K562 (cell line): ENCODE results near the gene SP6. TPM values are rescaled to one million over a fixed set of nuclear protein-coding genes. Genes with fewer than 3 reads are reported as not detected.

ENCODE experiments used
- ATAC-seq: fragments of 200-7000 bp; cut with Tn5 transposase; 3 replicates; pipeline ENCODE4 v1.9.1; 2020; ENCODE audit warnings: moderate library complexity
- BruUV-seq: library from RNA; stranded (reverse); fragments of 400-500 nt; replicated peaks from 2 replicates; lab custom pipeline; 2021; lab: Mats Ljungman, UMichigan
- CTCF ChIA-PET: fragments of 300-600 bp; formaldehyde crosslinking; extraction: SDS; loops from one replicate; lab custom pipeline; 2021; ENCODE audit warnings: low intra/inter-chr PET ratio; lab: Yijun Ruan, JAX
- POLR2A ChIA-PET: fragments of 300-600, 350-650 bp; sonication (Branson Sonifier 250); formaldehyde crosslinking; extraction: SDS; loops from one replicate; lab custom pipeline; 2021; ENCODE audit warnings: antibody characterized with exemption, inconsistent platforms; lab: Yijun Ruan, JAX
- DNase-seq, 4 experiments: peaks; one replicate each; pipeline versions ENCODE4 v3.0.0 to v3.0.0-alpha.2; 2011 to 2018; ENCODE audit warnings: low spot score in 3 of 4, mixed read lengths in 3 of 4; ENCODE audit errors: extremely low read depth in 1 of 4
- FAIRE-seq: peaks from 2 replicates; lab custom pipeline; 2011; peaks lifted over from hg19 to GRCh38; lab: Jason Lieb, UNC
- H2AFZ ChIP-seq: 2 replicates; pipeline ENCODE4 v1.6.0; 2011; ENCODE audit warnings: low read depth, low read length, control low read depth, inconsistent platforms
- H3K27ac ChIP-seq: fragments of 200-600 bp; 3 replicates; pipeline ENCODE4 v1.8.0; 2011; ENCODE audit warnings: low read depth, mild to moderate bottlenecking, control low read depth, inconsistent platforms, low read length, moderate library complexity, mixed read lengths; ENCODE audit errors: extremely low read depth
- H3K27me3 ChIP-seq, 2 experiments: fragments of 300-600 bp in 1 of 2; 2 replicates in 1 of 2; 3 replicates in 1 of 2; pipeline versions ENCODE4 v1.6.0 to v1.8.0; 2011; ENCODE audit warnings: inconsistent platforms in 2 of 2, low read length in 2 of 2, mild to moderate bottlenecking in 1 of 2, mixed read lengths in 1 of 2, moderate library complexity in 1 of 2; ENCODE audit not compliant: control insufficient read depth in 2 of 2, insufficient read depth in 2 of 2
- H3K36me3 ChIP-seq: fragments of 300-600 bp; 3 replicates; pipeline ENCODE4 v1.8.0; 2011; ENCODE audit warnings: mild to moderate bottlenecking, low read length, inconsistent platforms; ENCODE audit not compliant: control insufficient read depth, insufficient read depth
- H3K4me1 ChIP-seq, 2 experiments: fragments of 200-600 bp in 1 of 2; replicated peaks in 1 of 2; 2 replicates in 1 of 2; 3 replicates in 1 of 2; pipeline versions ENCODE4 v1.5.1 to v1.8.0; 2011; ENCODE audit warnings: inconsistent platforms in 2 of 2, low read length in 2 of 2, mild to moderate bottlenecking in 1 of 2, mixed read lengths in 1 of 2, moderate library complexity in 1 of 2; ENCODE audit not compliant: control insufficient read depth in 2 of 2, insufficient read depth in 2 of 2
- H3K4me2 ChIP-seq: 2 replicates; pipeline ENCODE4 v1.6.1; 2011; ENCODE audit warnings: low read length, control low read depth, inconsistent platforms, mixed read lengths; ENCODE audit not compliant: insufficient read depth
- H3K4me3 ChIP-seq: fragments of 200-600 bp; sonication (generic), shearing (Covaris generic); 2 replicates; pipeline ENCODE4 v1.5.1; 2016; ENCODE audit warnings: control low read depth, inconsistent platforms
- H3K79me2 ChIP-seq: fragments of 200-600 bp; 3 replicates; pipeline ENCODE4 v1.8.0; 2011; ENCODE audit warnings: low read length, inconsistent platforms; ENCODE audit not compliant: control insufficient read depth, insufficient read depth
- H3K9ac ChIP-seq, 2 experiments: 2 replicates each; pipeline versions ENCODE4 v1.6.0 to v1.6.1; 2011; ENCODE audit warnings: low read depth in 2 of 2, low read length in 2 of 2, control low read depth in 1 of 2, inconsistent platforms in 1 of 2, mild to moderate bottlenecking in 1 of 2, mixed read lengths in 1 of 2; ENCODE audit not compliant: insufficient read depth in 1 of 2
- H3K9me1 ChIP-seq: one replicate; pipeline ENCODE4 v1.6.0; 2011; ENCODE audit warnings: inconsistent platforms, mild to moderate bottlenecking, low read length, moderate library complexity; ENCODE audit not compliant: control insufficient read depth, insufficient read depth
- H3K9me3 ChIP-seq: replicated peaks from 2 replicates; pipeline ENCODE4 v1.5.1; 2011; ENCODE audit warnings: low read depth, low read length, inconsistent platforms; ENCODE audit not compliant: control insufficient read depth, insufficient read depth
- H4K20me1 ChIP-seq: replicated peaks from 2 replicates; pipeline ENCODE4 v1.6.1; 2011; ENCODE audit warnings: low read length, inconsistent platforms, mixed read lengths; ENCODE audit not compliant: control insufficient read depth, insufficient read depth
- BRD9 ChIP-seq: fragments of 450-650 bp; IDR thresholded peaks from 2 replicates; pipeline ENCODE4 v1.6.1; 2018; ENCODE audit warnings: low read depth; ENCODE audit not compliant: partially characterized antibody
- CREBBP ChIP-seq: IDR thresholded peaks from one replicate; pipeline ENCODE4 v1.6.1; 2012; ENCODE audit warnings: low read depth, mild to moderate bottlenecking, control low read depth, inconsistent platforms, low read length
- ELK3 ChIP-seq: fragments of 450-650 bp; formaldehyde crosslinking; IDR thresholded peaks from 2 replicates; pipeline ENCODE4 v1.4.0; 2020; ENCODE audit warnings: mild to moderate bottlenecking
- FOXO4 ChIP-seq: fragments of 450-650 bp; formaldehyde crosslinking; IDR thresholded peaks from 2 replicates; pipeline ENCODE4 v1.4.0; 2020; ENCODE audit warnings: mild to moderate bottlenecking, moderate library complexity
- PCBP2 ChIP-seq: fragments of 200-400 bp; formaldehyde crosslinking; IDR thresholded peaks from 2 replicates; pipeline ENCODE4 v1.6.1; 2018; ENCODE audit warnings: low read length, low read depth, mild to moderate bottlenecking, moderate library complexity; ENCODE audit not compliant: poor library complexity, severe bottlenecking
- PHB2 ChIP-seq: fragments of 450-650 bp; IDR thresholded peaks from 2 replicates; pipeline ENCODE4 v1.6.1; 2017; ENCODE audit warnings: low read depth
- POLR3A ChIP-seq: IDR thresholded peaks from 2 replicates; pipeline ENCODE4 v1.6.1; 2011; ENCODE audit warnings: borderline replicate concordance, mild to moderate bottlenecking, moderate library complexity; ENCODE audit not compliant: insufficient read length, insufficient read depth; ENCODE audit errors: extremely low read depth
- SMAD1 ChIP-seq: fragments of 150-350 bp; IDR thresholded peaks from 2 replicates; pipeline ENCODE4 v1.6.1; 2014; ENCODE audit warnings: low read length, low read depth; ENCODE audit not compliant: partially characterized antibody
- STAG1 ChIP-seq: sonication (generic); formaldehyde crosslinking; IDR thresholded peaks from 2 replicates; pipeline ENCODE4 v1.5.0; 2020; ENCODE audit warnings: missing genetic modification reagents, borderline replicate concordance
- TAL1 ChIP-seq: fragments of 450-650 bp; IDR thresholded peaks from 2 replicates; pipeline ENCODE4 v1.6.1; 2016; ENCODE audit warnings: mild to moderate bottlenecking
- ZNF277 ChIP-seq: fragments of 250-450 bp; sonication (Bioruptor Pico); IDR thresholded peaks from 2 replicates; pipeline ENCODE4 v1.8.0; 2022; ENCODE audit warnings: inconsistent platforms, mild to moderate bottlenecking, moderate library complexity, borderline replicate concordance
- ZNF551 ChIP-seq: fragments of 250-450 bp; sonication (Bioruptor Pico); IDR thresholded peaks from 2 replicates; pipeline ENCODE4 v1.5.0; 2021; ENCODE audit warnings: mild to moderate bottlenecking, moderate library complexity
- ZNF589 ChIP-seq: fragments of 200-800 bp; sonication (Bioruptor generic); IDR thresholded peaks from 2 replicates; pipeline ENCODE4 v1.6.1; 2016; ENCODE audit warnings: low read depth, missing genetic modification characterization, missing compliant biosample characterization
- ZNF740 ChIP-seq, 3 experiments: fragments of 200-800 bp in 1 of 3; sonication (Bioruptor generic) in 1 of 3; sonication (generic) in 1 of 3; formaldehyde crosslinking in 1 of 3; IDR thresholded peaks; 2 replicates each; pipeline versions ENCODE4 v1.6.1 to v1.8.0; 2016 to 2022; ENCODE audit warnings: mild to moderate bottlenecking in 2 of 3, missing compliant biosample characterization in 2 of 3, missing genetic modification characterization in 2 of 3, missing genetic modification reagents in 1 of 3
- WGBS: fragments of 100-300 bp; shearing (Covaris generic); methylation state at CpG from one replicate; pipeline ENCODE4 v1.1.6; 2016; ENCODE audit warnings: low coverage, mixed read lengths; ENCODE audit not compliant: insufficient coverage; ENCODE audit errors: missing lambda C conversion rate; 5-methylcytosine and 5-hydroxymethylcytosine counted together
- in situ Hi-C: fragments of 300-500 bp; cut with MboI; formaldehyde crosslinking; loops from 4 replicates; pipeline ENCODE4 v1.15.0; 2018; ENCODE audit warnings: inconsistent platforms, mixed read lengths
- intact Hi-C: fragments of 100-400 bp; cut with micrococcal nuclease; formaldehyde crosslinking; loops from 2 replicates; pipeline ENCODE4 v1.14.2; 2022
- polyA plus RNA-seq, 8 experiments: library from polyadenylated mRNA; depleted of rRNA in 4 of 8; stranded (reverse) in 5 of 8; unstranded in 3 of 8; fragments of >200 nt; fragmentation: Nextera tagmentation in 2 of 8; fragmentation: Illumina TruSeq in 1 of 8; extraction: Ambion mirVana in 2 of 8; extraction: Trizol in 1 of 8; gene quantifications; 2 replicates each; pipeline versions ENCODE4 v1.2.1 to v1.2.3, GENCODE V29; 2011 to 2014; ENCODE audit warnings: inconsistent platforms in 1 of 8, missing spikeins in 1 of 8
- total RNA-seq, 7 experiments: library from RNA; depleted of rRNA in 6 of 7; stranded (reverse); fragments of >200 nt in 6 of 7; fragmentation: Illumina TruSeq in 2 of 7; extraction: Trizol in 2 of 7; gene quantifications; 2 replicates each; pipeline versions ENCODE4 v1.2.1 to v1.2.3, GENCODE V29; 2011 to 2021; ENCODE audit warnings: low replicate concordance in 1 of 7

The SP6 gene
- total and polyA plus RNA-seq, 9 of the 15 experiments (the other 6 are each of a cell fraction or from before 2014, with no cell fraction given), result 0.11 to 7.9 (median 2.2) TPM

DNA sequence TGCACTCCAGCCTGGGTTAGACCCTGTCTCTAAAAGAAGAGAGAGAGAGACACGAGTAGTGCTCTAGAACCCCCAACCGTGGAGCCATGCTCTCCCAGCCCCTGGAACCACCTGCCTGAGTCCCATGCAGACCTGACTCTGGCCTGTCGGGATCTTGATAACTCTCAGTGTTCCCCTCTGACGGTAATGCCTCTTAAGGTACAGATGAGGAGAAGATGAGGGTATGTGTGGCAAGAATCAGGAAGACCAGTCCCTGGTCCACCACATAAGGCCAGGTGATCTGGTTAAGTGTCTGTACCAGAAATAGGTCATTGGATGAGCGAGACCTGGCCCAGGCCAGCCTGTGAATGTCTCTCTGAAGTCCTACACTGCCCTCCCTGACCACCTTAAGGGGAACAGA lies 47.8 kb downstream of the SP6 start:
- no peak for FAIRE-seq
- Histone ChIP-seq H3K4me3 (no peak overlapping the region), H3K4me2 (no peak overlapping the region), H3K9me1 (no peaks in the 10 kb centered on the region), H3K9me3 (no peaks in the 10 kb centered on the region), H3K4me1 (peaks cover 0 to 7% of the 10 kb centered on the region in 2 experiments; a peak in 1 of 5 replicates), H3K79me2 (no peaks in the 10 kb centered on the region), H3K27ac (no peak overlapping the region), H3K36me3 (peaks cover 8% of the 10 kb centered on the region; the same call in 1 of the 3 replicates), H3K9ac (no peak overlapping the region), H3K27me3 (peaks cover 0 to 29% of the 10 kb centered on the region in 2 experiments; a peak in 3 of 5 replicates), H2AFZ (no peak overlapping the region), H4K20me1 (peaks cover 16% of the 10 kb centered on the region; the same call in 1 of the 2 replicates)
- POLR2A ChIA-PET, result interaction anchor here (1.4 kb wide), 1 partner anchor 92 kb away, joined by 5 read pairs; no protein-coding TSS in a partner anchor
- no TSS peak for BruUV-seq
- TF ChIP-seq TAL1 (no peak), ZNF551 (CRISPR knock-in tag) (no peak), ELK3 (CRISPR knock-in tag) (no peak), FOXO4 (CRISPR knock-in tag) (no peak), BRD9 (no peak), ZNF589 (CRISPR knock-in tag) (no peak), CREBBP (no peak), ZNF277 (no peak), ZNF740 (CRISPR knock-in tag; IDR thresholded peaks at IDR 0.05) (no peak), ZNF740 (tag; IDR thresholded peaks at IDR 0.05) (no peak), POLR3A (no peak), PHB2 (no peak), SMAD1 (no peak), PCBP2 (no peak), STAG1 (CRISPR knock-in tag) (no peak)
- in situ Hi-C loops, result no loop called here
- intact Hi-C loops, result loop anchor here (5.0 kb wide), 1 partner anchor 106 kb away; no protein-coding TSS in a partner anchor
- no peak for DNase-seq
- 2% methylated on average over 5 of the region's 5 CpGs for WGBS
- CTCF ChIA-PET, result interaction anchor here (0.9 kb wide), 1 partner anchor 41 kb away, joined by 4 read pairs; no protein-coding TSS in a partner anchor
- ATAC-seq, result no peak
